Measurements from ENCODE around the gene ATG16L1.

The ATG16L1 gene

DNA sequence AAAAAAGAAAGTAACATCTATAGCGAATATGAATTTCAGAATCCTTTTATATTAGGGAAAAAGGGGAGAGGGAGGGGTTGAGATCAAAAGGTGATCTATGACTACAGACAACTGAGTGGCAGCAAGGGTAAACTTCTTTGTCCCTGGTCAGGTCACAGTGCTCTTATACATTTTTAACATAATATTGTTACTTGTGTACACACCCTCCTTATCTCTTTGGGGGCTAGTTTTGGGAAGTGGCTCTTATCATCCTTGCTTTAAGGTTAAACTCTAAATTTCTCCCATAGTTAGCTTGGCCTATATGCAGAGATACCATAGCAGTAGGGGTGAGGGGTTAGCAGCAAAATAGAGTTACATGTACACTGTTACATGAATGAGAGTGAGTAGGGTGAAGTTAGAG lies 31.6 kb upstream of the ATG16L1 start:
- H3K36me3 Mint-ChIP-seq (ENCODE audit: low read depth) = peaks cover 4% of the 10 kb centered on the region
- H3K27me3 Mint-ChIP-seq (ENCODE audit: low read depth) = peaks cover 5% of the 10 kb centered on the region
- H3K9me3 Mint-ChIP-seq = no peaks in the 10 kb centered on the region
- H3K4me3 Mint-ChIP-seq = no peak overlapping the region
- H3K27ac Mint-ChIP-seq = no peak overlapping the region
- H3K4me1 Mint-ChIP-seq (ENCODE audit: low read depth) = no peaks in the 10 kb centered on the region

DNA sequence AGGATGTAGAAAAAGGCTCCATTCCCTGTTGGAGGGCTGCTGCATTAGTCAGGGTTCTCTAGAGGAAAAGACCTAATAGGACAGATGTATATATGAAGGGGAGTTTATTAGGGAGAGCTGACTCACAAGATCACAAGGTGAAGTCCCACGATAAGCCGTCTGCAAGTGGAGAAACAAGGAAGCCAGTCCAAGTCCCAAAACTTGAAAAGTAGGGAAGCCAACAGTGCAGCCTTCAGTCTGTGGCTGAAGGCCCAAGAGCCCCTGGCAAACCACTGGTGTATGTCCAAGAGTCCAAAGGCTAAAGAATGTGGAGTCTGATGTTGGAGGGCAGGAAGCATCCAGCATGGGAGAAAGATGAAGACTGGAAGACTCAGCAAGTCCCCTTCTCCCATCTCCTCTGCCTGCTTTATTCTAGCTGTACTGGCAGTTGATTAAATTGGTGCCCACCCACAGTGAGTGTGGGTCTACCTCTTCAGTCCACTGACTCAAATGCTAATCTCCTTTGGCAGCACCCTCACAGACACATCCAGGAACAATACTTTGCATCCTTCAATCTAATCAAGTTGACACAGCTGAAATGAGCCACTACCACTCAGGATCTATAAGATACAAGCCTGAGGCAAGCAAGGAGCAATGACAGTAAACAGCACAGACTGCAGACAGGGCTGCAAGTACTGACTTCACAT lies 30.0 kb upstream of the ATG16L1 start:
- Mint-ChIP-seq H3K9me3 (no peaks in the 10 kb centered on the region), H3K36me3 (ENCODE audit: low read depth) (peaks cover 6% of the 10 kb centered on the region), H3K4me1 (ENCODE audit: low read depth) (peaks cover 3% of the 10 kb centered on the region), H3K27ac (no peak overlapping the region), H3K4me3 (no peak overlapping the region), H3K27me3 (ENCODE audit: low read depth) (peaks cover 5% of the 10 kb centered on the region)

DNA sequence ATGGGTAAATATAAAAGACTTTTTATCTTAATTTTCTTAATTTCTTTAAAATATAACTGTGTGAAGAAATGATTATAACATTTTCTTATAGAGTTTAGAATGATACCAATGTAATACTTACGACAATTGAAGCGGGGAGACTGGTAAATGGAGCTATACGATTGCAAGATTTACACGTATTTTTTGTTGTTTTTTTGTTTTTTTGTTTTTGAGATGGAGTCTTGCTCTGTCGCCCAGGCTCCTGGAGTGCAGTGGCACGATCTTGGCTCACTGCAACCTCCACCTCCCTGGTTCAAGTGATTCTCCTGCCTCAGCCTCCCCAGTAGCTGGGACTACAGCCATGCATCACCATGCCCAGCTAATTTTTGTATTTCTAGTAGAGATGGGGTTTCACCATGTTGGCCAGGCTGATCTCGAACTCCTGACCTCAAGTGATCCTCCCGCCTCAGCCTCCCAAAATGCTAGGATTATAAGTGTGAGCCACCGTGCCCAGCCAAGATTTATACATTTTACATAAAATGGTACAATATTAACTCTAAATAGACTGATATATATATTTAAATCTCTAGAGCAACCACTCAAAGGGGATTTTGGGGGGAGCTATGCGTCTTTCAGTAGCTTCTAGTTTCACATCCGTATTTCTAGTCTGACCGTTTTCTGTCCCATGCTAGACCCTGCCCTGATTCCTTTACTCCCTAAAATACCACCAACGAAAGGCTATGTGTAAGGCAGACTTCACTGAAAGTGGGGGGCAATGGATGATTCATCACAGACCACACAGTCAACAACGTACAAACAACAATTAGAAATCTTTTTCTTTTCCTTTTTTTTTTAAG lies 28.2 kb upstream of the ATG16L1 start:
- Mint-ChIP-seq H3K36me3 (ENCODE audit: low read depth) (peaks cover 6% of the 10 kb centered on the region), H3K27me3 (ENCODE audit: low read depth) (peaks cover 5% of the 10 kb centered on the region)

DNA sequence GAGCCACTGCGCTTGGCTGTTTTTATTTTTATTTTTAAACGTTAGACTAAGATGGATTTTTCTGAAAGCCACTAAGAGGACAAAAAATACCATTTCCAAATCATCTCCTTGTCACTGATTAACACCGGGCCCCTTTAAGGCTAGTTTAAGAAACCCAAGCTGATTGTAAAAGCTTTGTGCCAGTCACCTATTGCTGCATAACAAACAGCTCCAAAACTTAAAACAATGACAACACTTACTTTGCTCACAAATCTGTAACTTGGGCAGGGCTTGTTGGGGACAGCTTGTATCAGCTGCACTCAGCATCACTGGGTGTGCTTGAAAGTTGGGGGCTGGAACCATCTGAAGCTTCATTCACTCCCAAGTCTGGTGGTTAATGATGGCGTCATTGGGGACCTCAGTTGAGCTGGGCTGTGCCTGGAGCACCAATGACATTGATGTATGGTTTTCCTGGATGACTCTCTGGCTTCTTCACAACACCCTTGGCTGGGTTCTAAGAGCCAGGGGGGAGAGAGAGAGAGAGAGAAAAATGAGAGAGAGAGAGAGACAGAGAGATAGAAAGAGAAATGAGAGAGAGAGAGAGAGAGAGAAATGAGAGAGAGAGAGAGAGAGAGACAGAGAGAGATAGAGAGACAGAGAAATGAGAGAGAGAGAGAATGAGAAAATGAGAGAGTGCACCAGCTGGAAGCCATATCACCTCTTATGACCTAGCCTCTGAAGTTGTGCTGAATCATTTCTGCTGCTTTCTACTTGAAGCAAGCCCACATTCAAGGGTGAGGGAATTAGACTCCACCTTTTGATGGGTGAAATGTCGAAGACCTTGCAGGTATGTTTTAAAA lies 26.0 kb upstream of the ATG16L1 start:
- H3K4me3 Mint-ChIP-seq = no peak overlapping the region
- H3K36me3 Mint-ChIP-seq (ENCODE audit: low read depth) = peaks cover 8% of the 10 kb centered on the region
- no peaks in the 10 kb centered on the region for H3K9me3 Mint-ChIP-seq
- peaks cover 10% of the 10 kb centered on the region for H3K4me1 Mint-ChIP-seq (ENCODE audit: low read depth)
- H3K27ac Mint-ChIP-seq = no peak overlapping the region
- peaks cover 5% of the 10 kb centered on the region for H3K27me3 Mint-ChIP-seq (ENCODE audit: low read depth)

More for the DNA sequence above, 28.2 kb upstream of the ATG16L1 start:
- Mint-ChIP-seq H3K4me1 (ENCODE audit: low read depth) (peaks cover 3% of the 10 kb centered on the region), H3K9me3 (no peaks in the 10 kb centered on the region), H3K4me3 (no peak overlapping the region), H3K27ac (no peak overlapping the region)

DNA sequence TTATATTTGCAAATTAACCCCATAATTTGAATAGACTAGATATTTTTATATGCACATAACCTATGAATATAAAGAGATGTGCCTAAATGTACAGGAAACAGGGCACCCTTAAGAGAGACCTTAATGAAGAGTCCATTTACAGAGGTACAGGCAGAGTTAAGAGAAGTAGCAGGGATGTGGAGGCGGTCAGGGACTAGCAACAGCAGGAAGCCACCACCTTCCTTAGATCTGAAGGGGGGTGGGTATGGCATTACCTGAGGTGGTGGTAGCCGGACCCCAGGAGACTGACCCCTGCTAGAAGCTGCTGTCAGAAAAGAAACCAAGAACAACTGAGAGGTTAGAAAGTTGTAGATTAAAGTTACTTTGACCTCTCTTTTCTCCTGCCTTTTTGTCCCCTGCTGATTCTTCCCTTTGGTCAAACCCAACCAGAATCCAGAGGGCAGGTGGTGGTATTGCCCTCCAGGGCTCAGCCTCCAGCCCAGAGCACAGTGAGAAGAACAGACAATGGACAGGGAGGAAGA lies 24.9 kb upstream of the ATG16L1 start:
- H3K27ac Mint-ChIP-seq = no peak overlapping the region
- H3K9me3 Mint-ChIP-seq = no peaks in the 10 kb centered on the region
- H3K4me1 Mint-ChIP-seq (ENCODE audit: low read depth) = peaks cover 17% of the 10 kb centered on the region
- H3K4me3 Mint-ChIP-seq = no peak overlapping the region
- H3K36me3 Mint-ChIP-seq (ENCODE audit: low read depth) = peaks cover 12% of the 10 kb centered on the region
- peaks cover 5% of the 10 kb centered on the region for H3K27me3 Mint-ChIP-seq (ENCODE audit: low read depth)

DNA sequence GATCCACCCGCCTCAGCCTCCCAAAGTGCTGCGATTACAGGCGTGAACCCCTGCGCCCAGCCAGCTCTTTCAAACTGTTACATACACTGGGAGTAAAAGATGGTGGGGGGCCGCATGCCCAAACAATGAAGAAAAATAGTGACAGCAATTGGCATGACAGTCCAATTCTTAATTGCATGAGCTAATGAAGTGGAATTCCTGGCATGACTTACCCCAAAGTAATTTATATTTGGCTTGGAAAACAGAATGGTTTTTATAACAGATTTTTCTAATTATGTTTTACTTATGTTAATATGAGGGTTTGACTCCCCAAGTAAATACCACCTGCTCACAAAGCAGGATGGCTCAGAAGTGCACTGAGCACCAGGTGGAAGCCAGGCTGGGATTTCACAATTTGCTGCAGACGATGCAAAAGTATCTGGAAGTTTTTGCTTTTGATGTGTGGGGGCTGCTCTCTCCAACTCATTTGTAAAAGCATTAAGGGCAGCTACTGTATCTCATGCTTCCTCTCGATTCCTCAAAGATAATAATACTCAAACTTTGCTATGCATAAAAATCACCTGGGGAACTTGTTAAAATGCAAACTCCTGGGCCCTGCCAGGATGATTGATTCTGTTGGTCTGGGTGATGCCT lies 24.0 kb upstream of the ATG16L1 start:
- Mint-ChIP-seq H3K9me3 (no peaks in the 10 kb centered on the region), H3K36me3 (ENCODE audit: low read depth) (peaks cover 12% of the 10 kb centered on the region), H3K27ac (no peak overlapping the region), H3K27me3 (ENCODE audit: low read depth) (peaks cover 5% of the 10 kb centered on the region), H3K4me3 (no peak overlapping the region), H3K4me1 (ENCODE audit: low read depth) (peaks cover 17% of the 10 kb centered on the region)

DNA sequence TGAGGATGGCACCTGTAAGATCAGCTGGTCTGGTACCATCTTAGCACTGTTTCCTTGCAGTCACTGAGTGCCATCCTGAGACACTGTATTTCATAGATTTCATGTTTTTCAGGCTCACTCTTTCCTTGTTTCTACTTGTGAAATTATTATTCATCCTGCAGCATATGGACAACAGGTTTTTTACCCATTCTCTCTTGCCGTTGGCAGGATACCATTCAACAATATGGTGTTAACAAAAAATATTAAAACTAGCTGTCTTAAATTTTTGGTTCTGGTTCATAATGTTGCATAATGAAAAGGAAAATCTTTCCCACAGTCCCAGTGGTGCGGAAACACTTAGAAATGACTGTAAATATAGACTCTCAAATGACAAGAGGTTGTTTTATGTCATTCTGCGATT lies 23.1 kb upstream of the ATG16L1 start:
- peaks cover 19% of the 10 kb centered on the region for H3K4me1 Mint-ChIP-seq (ENCODE audit: low read depth)

DNA sequence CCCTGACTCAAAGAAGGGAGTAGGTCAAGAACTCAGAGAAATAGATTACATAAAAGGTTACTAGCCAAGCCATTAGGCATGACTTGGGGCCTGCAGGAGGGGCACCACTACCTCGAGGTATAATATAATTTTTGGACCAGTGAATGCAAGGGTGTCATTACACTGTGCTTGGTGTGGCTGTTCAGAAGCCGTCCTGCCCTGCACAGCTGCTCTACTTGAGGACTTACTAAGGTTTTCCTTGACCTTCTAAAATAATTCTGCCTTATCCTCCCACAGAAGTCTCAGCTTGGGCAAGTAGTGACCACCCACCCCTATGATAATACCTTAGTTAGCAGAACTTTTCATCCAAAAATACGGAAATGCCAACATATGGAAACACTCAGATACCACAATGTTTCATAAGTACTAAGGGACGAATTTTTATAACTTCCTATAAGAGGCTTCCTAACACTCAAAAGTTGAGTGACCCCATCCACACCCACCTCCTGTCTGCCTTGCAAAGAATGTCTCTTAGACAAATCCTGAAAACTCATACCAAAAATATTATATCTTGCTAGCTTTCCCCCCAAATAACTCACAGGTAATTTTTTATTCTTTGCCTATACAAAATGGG lies 17.7 kb upstream of the ATG16L1 start:
- Mint-ChIP-seq H3K9me3 (peaks cover 8% of the 10 kb centered on the region), H3K36me3 (ENCODE audit: low read depth) (peaks cover 14% of the 10 kb centered on the region), H3K4me1 (ENCODE audit: low read depth) (peaks cover 41% of the 10 kb centered on the region), H3K4me3 (peak overlapping the region; percentile 56), H3K27ac (peak overlapping the region; percentile 77), H3K27me3 (ENCODE audit: low read depth) (no peaks in the 10 kb centered on the region)

More for the DNA sequence above, 23.1 kb upstream of the ATG16L1 start:
- no peak overlapping the region for H3K27ac Mint-ChIP-seq
- H3K36me3 Mint-ChIP-seq (ENCODE audit: low read depth) = peaks cover 12% of the 10 kb centered on the region
- peaks cover 5% of the 10 kb centered on the region for H3K27me3 Mint-ChIP-seq (ENCODE audit: low read depth)
- no peaks in the 10 kb centered on the region for H3K9me3 Mint-ChIP-seq
- H3K4me3 Mint-ChIP-seq = no peak overlapping the region

DNA sequence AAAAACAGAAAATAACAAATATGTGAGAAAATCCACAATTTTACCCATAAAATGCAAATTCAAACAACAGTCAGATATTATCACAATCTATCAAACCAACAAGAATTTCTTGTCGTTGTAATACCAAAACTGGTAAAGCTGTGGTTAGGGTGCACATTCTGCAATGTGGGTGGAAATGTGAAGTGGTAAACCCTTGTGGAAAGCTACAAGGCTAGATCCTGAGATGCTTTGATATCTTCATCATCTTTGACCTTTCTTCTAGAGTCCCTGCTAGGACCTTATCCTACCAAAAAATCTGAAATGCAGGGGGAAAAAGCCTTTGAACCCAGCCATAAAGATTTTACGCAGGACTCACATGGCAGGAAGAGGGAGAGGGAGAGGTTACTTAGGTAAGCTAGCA lies 17.2 kb upstream of the ATG16L1 start:
- Mint-ChIP-seq H3K36me3 (ENCODE audit: low read depth) (peaks cover 16% of the 10 kb centered on the region), H3K4me3 (peak overlapping the region; percentile 56), H3K27ac (peak overlapping the region; percentile 77), H3K9me3 (peaks cover 13% of the 10 kb centered on the region), H3K4me1 (ENCODE audit: low read depth) (peaks cover 46% of the 10 kb centered on the region), H3K27me3 (ENCODE audit: low read depth) (no peaks in the 10 kb centered on the region)

DNA sequence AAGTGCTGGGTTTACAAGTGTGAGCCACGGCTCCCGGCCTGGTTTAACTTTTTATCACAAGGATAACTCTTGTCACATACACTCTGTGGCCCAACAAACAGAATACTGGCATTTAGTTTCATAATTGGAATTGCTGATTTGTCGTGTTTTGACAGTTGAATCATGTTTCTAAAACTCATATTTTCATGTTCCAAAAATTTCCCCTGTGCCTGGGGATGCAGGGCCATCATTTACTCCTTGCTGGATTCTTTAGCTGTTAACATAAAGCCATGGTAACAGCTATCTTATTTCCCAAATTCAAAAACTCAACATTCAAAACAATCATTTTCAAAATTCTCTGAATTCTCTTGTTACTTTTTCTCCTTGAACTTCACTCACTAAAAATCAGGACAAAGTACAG lies 16.5 kb upstream of the ATG16L1 start:
- peaks cover 16% of the 10 kb centered on the region for H3K9me3 Mint-ChIP-seq
- no peak overlapping the region for H3K27ac Mint-ChIP-seq
- H3K4me1 Mint-ChIP-seq (ENCODE audit: low read depth) = peaks cover 50% of the 10 kb centered on the region
- no peaks in the 10 kb centered on the region for H3K27me3 Mint-ChIP-seq (ENCODE audit: low read depth)
- H3K36me3 Mint-ChIP-seq (ENCODE audit: low read depth) = peaks cover 19% of the 10 kb centered on the region
- H3K4me3 Mint-ChIP-seq = no peak overlapping the region

DNA sequence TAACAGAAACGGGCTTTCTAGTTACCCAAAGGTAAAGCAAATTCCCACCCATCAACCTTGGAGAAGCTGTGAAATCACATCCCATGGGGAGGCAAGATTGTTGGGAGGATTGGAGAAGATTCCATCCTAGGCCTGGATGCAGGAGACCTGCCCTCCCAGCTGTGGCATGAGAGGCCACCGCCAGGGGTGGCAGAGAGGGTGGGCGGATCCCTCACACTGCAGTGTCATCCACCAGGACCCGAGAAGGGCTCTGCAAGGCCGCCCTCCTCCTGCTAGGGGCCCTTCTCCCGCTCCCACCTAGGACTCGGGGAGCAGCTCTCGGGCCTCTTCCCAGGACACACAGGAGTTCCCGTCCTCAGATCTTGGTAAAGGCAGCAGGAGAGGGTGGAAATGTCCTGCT lies 15.5 kb upstream of the ATG16L1 start:
- Mint-ChIP-seq H3K27ac (no peak overlapping the region), H3K4me1 (ENCODE audit: low read depth) (peaks cover 45% of the 10 kb centered on the region), H3K27me3 (ENCODE audit: low read depth) (no peaks in the 10 kb centered on the region), H3K9me3 (peaks cover 16% of the 10 kb centered on the region), H3K4me3 (no peak overlapping the region), H3K36me3 (ENCODE audit: low read depth) (peaks cover 14% of the 10 kb centered on the region)

DNA sequence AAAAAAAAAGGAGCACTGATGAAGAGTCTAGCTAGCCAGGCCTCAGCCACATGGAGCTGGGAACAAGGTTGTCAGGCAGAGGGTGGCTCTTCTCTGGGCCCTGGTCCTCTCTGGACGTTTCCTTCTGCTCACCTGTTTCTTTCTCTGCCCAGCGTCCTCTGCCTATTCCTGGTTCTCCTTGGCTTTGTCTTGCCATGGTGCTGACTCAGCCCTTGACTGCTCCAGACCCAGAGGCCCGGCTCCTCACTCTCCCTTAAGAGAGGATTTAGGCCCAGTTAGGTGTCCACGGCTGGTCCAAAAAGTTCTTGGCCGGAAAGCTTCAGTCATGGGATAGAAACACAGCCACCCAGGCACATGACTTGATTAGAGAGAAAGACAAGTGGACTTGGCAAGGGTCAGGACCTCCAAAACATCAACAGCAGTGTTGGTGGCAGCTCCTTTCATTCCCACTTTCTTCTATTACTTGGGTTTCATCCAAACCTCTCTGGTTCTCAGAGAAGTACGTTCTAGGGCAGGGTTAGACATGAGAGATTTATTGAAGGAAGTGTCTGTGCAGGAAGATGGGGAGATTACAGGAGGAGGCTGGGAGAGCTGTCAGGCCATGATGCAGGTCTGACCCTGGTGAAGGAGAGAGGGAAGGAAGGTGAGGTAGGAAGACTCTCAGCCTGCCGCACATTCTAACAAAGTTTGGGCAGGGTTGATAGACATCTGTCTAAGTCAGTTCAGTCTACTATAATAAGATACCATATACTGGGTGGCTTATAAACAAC lies 14.5 kb upstream of the ATG16L1 start:
- Mint-ChIP-seq H3K4me1 (ENCODE audit: low read depth) (peaks cover 53% of the 10 kb centered on the region), H3K36me3 (ENCODE audit: low read depth) (peaks cover 14% of the 10 kb centered on the region), H3K4me3 (no peak overlapping the region), H3K9me3 (peaks cover 16% of the 10 kb centered on the region), H3K27ac (no peak overlapping the region), H3K27me3 (ENCODE audit: low read depth) (no peaks in the 10 kb centered on the region)

DNA sequence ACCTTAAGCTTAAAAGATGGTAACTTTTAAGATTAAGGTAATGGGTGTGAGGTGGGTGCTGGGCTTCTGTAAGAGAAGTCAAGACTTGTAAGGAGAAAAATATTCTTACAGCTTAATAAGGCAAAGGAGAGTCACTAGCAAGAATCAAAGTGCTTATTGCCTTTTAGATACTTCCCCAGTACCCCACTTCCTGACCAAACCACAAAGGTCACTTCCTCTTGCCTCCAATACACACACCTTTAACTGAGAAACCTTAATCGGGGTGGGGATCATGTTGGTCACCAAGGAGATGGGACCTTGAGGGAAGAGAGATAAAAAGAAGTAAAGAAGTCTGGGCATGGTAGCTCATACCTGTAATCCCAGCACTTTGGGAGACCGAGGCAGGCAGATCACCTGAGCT lies 10.6 kb upstream of the ATG16L1 start:
- peaks cover 14% of the 10 kb centered on the region for H3K36me3 Mint-ChIP-seq (ENCODE audit: low read depth)
- peaks cover 44% of the 10 kb centered on the region for H3K4me1 Mint-ChIP-seq (ENCODE audit: low read depth)
- peak overlapping the region; percentile 88 for H3K27ac Mint-ChIP-seq
- peak overlapping the region; percentile 69 for H3K4me3 Mint-ChIP-seq
- no peaks in the 10 kb centered on the region for H3K27me3 Mint-ChIP-seq (ENCODE audit: low read depth)
- H3K9me3 Mint-ChIP-seq = peaks cover 16% of the 10 kb centered on the region
